A549 (cell line): ENCODE measurements around the gene CHRND. TPM values are rescaled to one million over a fixed set of nuclear protein-coding genes. Genes with fewer than 3 reads are reported as not detected.

Source experiments
- ATAC-seq, 2 experiments: fragments of 200-7000 bp in 1 of 2; fragments of >200 bp in 1 of 2; cut with Nextera tagmentation in 1 of 2; cut with Tn5 transposase in 1 of 2; 3 replicates each; pipeline versions ENCODE4 v1.8.0 to v1.9.1; 2018 to 2020; ENCODE audit warnings: mild to moderate bottlenecking in 1 of 2, moderate library complexity in 1 of 2
- CTCF ChIA-PET: fragments of 300-600 bp; sonication (Branson Sonifier 250); formaldehyde crosslinking; extraction: SDS; loops from one replicate; lab custom pipeline; 2021; ENCODE audit warnings: antibody characterized with exemption, inconsistent platforms; lab: Yijun Ruan, JAX
- POLR2A ChIA-PET: fragments of 350-600 bp; formaldehyde crosslinking; extraction: SDS; loops from one replicate; lab custom pipeline; 2021; ENCODE audit warnings: antibody characterized with exemption, inconsistent platforms; lab: Yijun Ruan, JAX
- DNase-seq, 2 experiments: peaks; one replicate each; pipeline versions ENCODE4 v3.0.0 to v3.0.0-alpha.2; 2011 to 2016; ENCODE audit warnings: low read depth in 1 of 2, low spot score in 1 of 2
- FAIRE-seq: peaks from 2 replicates; lab custom pipeline; 2011; peaks lifted over from hg19 to GRCh38; lab: Jason Lieb, UNC
- H3K27ac ChIP-seq, 2 experiments: fragments of >200 bp; sonication (Bioruptor Twin); formaldehyde crosslinking; 3 replicates each; pipeline ENCODE4 v1.5.1; 2016 to 2017
- H3K4me1 ChIP-seq: fragments of >200 bp; sonication (Bioruptor Twin); formaldehyde crosslinking; 3 replicates; pipeline ENCODE4 v1.6.1; 2016
- H3K4me2 ChIP-seq: fragments of >200 bp; sonication (Bioruptor Twin); formaldehyde crosslinking; 3 replicates; pipeline ENCODE4 v1.6.1; 2016
- H3K4me3 ChIP-seq: fragments of >200 bp; sonication (Bioruptor Twin); formaldehyde crosslinking; 3 replicates; pipeline ENCODE4 v1.5.1; 2016
- H3K9me3 ChIP-seq: fragments of >200 bp; sonication (Bioruptor Twin); formaldehyde crosslinking; 3 replicates; pipeline ENCODE4 v1.6.1; 2016
- BHLHE40 ChIP-seq: IDR thresholded peaks from 2 replicates; pipeline ENCODE4 v1.6.1; 2012; ENCODE audit warnings: low read depth, low read length, inconsistent platforms
- CBX8 ChIP-seq: fragments of 200-600 bp; sonication (generic); IDR thresholded peaks from 2 replicates; pipeline ENCODE4 v1.6.1; 2016
- CEBPB ChIP-seq, 2 experiments: fragments of >200 bp in 1 of 2; sonication (Bioruptor Twin) in 1 of 2; formaldehyde crosslinking in 1 of 2; IDR thresholded peaks; 2 replicates each; pipeline ENCODE4 v1.6.1; 2012 to 2016
- EHF ChIP-seq: fragments of 250-450 bp; sonication (Bioruptor Pico); IDR thresholded peaks from 2 replicates; pipeline ENCODE4 v1.5.0; 2020; ENCODE audit warnings: mild to moderate bottlenecking
- EP300 ChIP-seq, 2 experiments: fragments of >200 bp; sonication (Bioruptor Twin); formaldehyde crosslinking; IDR thresholded peaks; 2 replicates in 1 of 2; 3 replicates in 1 of 2; pipeline ENCODE4 v1.6.1; 2016 to 2017
- FOSB ChIP-seq: fragments of 250-450 bp; sonication (Bioruptor Pico); IDR thresholded peaks from 2 replicates; pipeline ENCODE4 v1.5.0; 2020; ENCODE audit warnings: mild to moderate bottlenecking, moderate library complexity
- MAFK ChIP-seq: fragments of 450-650 bp; IDR thresholded peaks from 2 replicates; pipeline ENCODE4 v1.6.1; 2014; ENCODE audit not compliant: partially characterized antibody
- NFE2L2 ChIP-seq: fragments of 150-350 bp; conservative IDR thresholded peaks from 2 replicates; pipeline ENCODE4 v1.6.1; 2014; ENCODE audit warnings: low read length
- NPAS2 ChIP-seq: fragments of 250-450 bp; sonication (Bioruptor Pico); IDR thresholded peaks from 2 replicates; pipeline ENCODE4 v1.8.0; 2022; ENCODE audit warnings: mild to moderate bottlenecking, moderate library complexity, borderline replicate concordance
- RFX5 ChIP-seq: fragments of 450-650 bp; IDR thresholded peaks from 2 replicates; pipeline ENCODE4 v1.7.1; 2014; ENCODE audit warnings: antibody characterized with exemption, mild to moderate bottlenecking, moderate library complexity
- TFCP2L1 ChIP-seq: fragments of 250-450 bp; sonication (Bioruptor Pico); IDR thresholded peaks from 2 replicates; pipeline ENCODE4 v1.5.0; 2021; ENCODE audit warnings: mild to moderate bottlenecking
- TP53 ChIP-seq: fragments of 250-450 bp; sonication (Bioruptor Pico); IDR thresholded peaks from 2 replicates; pipeline ENCODE4 v1.5.0; 2021; ENCODE audit warnings: mild to moderate bottlenecking, moderate library complexity
- ZFP36 ChIP-seq: fragments of 450-650 bp; IDR thresholded peaks from 2 replicates; pipeline ENCODE4 v1.6.1; 2014; ENCODE audit warnings: borderline replicate concordance; ENCODE audit not compliant: partially characterized antibody
- WGBS: methylation state at CpG from one replicate; pipeline ENCODE4 v1.1.6; 2017; ENCODE audit errors: missing lambda C conversion rate; 5-methylcytosine and 5-hydroxymethylcytosine counted together
- polyA plus RNA-seq, 4 experiments: library from polyadenylated mRNA; depleted of rRNA in 3 of 4; stranded (reverse); fragments of >200 nt; fragmentation: RNase III in 1 of 4; extraction: RNeasy Plus Mini Kit Qiagen cat#74134 plus additional on column Dnase treatment in 1 of 4; gene quantifications; 2 replicates in 3 of 4; 3 replicates in 1 of 4; pipeline ENCODE4 v1.2.3, GENCODE V29; 2011 to 2017
- TF ChIP-seq, protein P1 (sequence below): fragments of 250-450 bp; sonication (Bioruptor Pico); IDR thresholded peaks from 2 replicates; pipeline ENCODE4 v1.5.0; 2021; ENCODE audit warnings: mild to moderate bottlenecking, moderate library complexity, borderline replicate concordance
- TF ChIP-seq, protein P2 (sequence below): fragments of 150-350 bp; IDR thresholded peaks from 2 replicates; pipeline ENCODE4 v1.6.1; 2014; ENCODE audit warnings: low read depth, mild to moderate bottlenecking, low read length
- TF ChIP-seq, protein P3 (sequence below): fragments of >200 bp; sonication (Bioruptor Twin); formaldehyde crosslinking; IDR thresholded peaks from 3 replicates; pipeline ENCODE4 v1.5.1; 2016
- TF ChIP-seq, protein P4 (sequence below): IDR thresholded peaks from 2 replicates; pipeline ENCODE4 v1.6.1; 2012

Gene CHRND
- polyA plus RNA-seq, 2 of the 4 experiments (the other 2 are of a cell fraction), result not detected

DNA sequence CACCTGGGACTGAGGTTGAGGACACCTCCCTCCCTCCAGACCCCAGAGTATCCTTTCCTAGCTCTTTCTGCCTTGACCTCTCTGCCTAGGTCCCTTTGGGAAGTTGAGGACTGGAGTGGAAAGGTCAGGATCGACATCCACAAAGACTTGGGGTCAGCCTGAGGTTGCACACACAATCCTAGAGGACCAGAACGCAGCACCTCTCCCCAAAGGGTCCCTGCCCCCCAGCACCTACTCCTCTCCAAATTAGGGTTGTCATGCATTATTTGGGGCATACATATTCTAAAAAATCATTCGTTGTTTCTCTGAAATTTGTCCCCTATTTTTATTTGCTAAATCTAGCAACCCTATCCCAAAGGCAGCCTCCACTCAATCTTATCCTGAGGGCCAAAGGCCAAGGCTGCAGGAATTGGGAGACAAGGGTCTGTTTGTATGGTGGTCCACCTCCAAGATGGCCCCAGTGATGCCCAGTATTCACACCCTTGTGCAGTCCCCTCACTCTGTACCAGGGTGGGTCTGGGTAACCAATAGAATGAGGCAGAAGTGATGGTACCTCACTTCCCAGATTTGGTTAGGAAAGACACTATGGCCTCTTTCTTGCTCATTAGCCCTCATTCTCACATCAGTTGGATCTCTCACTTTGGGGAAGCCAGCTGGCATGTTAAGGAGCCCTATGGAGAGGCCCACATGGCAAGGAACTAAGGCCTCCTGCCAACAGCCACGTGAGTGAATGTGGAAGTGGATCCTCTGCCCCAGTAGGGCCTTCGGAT, 10.0 kb downstream of the CHRND start:
- Histone ChIP-seq H3K4me2 (no peak overlapping the region), H3K4me3 (no peak overlapping the region), H3K9me3 (no peaks in the 10 kb centered on the region), H3K27ac (no peak overlapping the region), H3K4me1 (no peaks in the 10 kb centered on the region)
- no peak for ATAC-seq
- WGBS, result 67% methylated on average over 5 of the region's 5 CpGs
- ChIA-PET CTCF (interaction anchor here (0.9 to 2.0 kb wide), 3 partner anchors 12 to 14 kb away, joined by 3 to 7 read pairs (median 4); no protein-coding TSS in a partner anchor), POLR2A (no interaction called here)
- FAIRE-seq, result no peak
- TF ChIP-seq BHLHE40 (no peak), EHF (CRISPR knock-in tag) (no peak), RFX5 (no peak), CBX8 (no peak), ZFP36 (no peak), FOSB (CRISPR knock-in tag) (no peak)
- TF ChIP-seq, protein P1, sequence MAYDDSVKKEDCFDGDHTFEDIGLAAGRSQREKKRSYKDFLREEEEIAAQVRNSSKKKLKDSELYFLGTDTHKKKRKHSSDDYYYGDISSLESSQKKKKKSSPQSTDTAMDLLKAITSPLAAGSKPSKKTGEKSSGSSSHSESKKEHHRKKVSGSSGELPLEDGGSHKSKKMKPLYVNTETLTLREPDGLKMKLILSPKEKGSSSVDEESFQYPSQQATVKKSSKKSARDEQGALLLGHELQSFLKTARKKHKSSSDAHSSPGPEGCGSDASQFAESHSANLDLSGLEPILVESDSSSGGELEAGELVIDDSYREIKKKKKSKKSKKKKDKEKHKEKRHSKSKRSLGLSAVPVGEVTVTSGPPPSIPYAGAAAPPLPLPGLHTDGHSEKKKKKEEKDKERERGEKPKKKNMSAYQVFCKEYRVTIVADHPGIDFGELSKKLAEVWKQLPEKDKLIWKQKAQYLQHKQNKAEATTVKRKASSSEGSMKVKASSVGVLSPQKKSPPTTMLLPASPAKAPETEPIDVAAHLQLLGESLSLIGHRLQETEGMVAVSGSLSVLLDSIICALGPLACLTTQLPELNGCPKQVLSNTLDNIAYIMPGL, result no peak
- TF ChIP-seq, protein P2, sequence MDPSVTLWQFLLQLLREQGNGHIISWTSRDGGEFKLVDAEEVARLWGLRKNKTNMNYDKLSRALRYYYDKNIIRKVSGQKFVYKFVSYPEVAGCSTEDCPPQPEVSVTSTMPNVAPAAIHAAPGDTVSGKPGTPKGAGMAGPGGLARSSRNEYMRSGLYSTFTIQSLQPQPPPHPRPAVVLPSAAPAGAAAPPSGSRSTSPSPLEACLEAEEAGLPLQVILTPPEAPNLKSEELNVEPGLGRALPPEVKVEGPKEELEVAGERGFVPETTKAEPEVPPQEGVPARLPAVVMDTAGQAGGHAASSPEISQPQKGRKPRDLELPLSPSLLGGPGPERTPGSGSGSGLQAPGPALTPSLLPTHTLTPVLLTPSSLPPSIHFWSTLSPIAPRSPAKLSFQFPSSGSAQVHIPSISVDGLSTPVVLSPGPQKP, result no peak
- TF ChIP-seq, all 56 proteins: peak for 0
- no peak for DNase-seq

DNA sequence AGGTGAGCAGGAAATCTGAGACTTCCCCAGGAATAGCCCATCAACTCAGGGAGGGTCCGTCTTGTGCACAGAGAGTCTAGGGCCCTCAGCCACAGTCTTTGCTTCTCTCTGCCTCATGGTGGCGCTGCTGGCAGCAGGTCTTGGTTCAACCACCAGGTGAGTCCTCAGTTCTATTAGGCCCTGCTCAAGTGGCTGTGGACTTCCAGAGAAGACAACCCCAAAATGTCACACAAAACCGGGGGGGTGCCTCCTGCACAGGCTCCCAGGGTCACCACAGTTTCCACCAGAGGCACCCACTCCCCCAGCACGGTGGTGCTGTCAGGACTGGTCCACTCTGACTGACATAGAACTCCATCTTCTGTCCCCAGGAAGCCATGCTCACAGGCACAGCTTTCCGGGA, 11.1 kb downstream of the CHRND start:
- ATAC-seq (0 out of 6 replicates have a peak, but pooled peaks of 1 of the 2 experiments have one; percentile 4), DNase-seq (peak in 1 of 2 experiments; percentile 23)

DNA sequence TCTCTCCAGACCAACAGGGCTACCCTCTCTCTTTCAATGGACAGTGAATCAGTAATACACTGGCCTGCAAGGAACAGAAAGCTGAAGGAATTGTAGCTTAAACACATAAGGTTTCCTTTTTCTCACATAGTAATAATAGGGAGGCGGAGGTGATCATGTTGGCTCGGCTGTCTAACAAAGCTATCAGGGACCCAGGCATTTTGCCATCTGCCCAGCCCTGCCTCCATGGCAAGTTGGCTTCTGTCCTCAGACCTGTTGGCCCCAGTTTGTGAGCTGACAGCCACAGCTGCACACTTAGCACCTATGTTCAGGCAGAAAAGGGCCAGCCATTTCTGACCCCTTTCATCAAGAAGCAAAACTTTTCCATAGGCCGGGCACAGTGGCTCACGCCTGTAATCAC, 11.5 kb downstream of the CHRND start:
- no peak for FAIRE-seq
- no peak for ATAC-seq
- H3K4me2 ChIP-seq, result no peak overlapping the region
- no peak for DNase-seq
- H3K4me3 ChIP-seq, result no peak overlapping the region
- CTCF ChIA-PET, result interaction anchor here (0.9 to 2.0 kb wide), 3 partner anchors 9 to 16 kb away, joined by 4 to 7 read pairs (median 5); no protein-coding TSS in a partner anchor
- POLR2A ChIA-PET, result no interaction called here
- no peaks in the 10 kb centered on the region for H3K9me3 ChIP-seq
- no peak overlapping the region for H3K27ac ChIP-seq
- TF ChIP-seq ZFP36 (no peak), TP53 (CRISPR knock-in tag) (no peak), NPAS2 (CRISPR knock-in tag) (no peak), NFE2L2 (no peak)
- TF ChIP-seq, all 56 proteins: peak for 0
- no peaks in the 10 kb centered on the region for H3K4me1 ChIP-seq
- 98% methylated on average over 4 of the region's 4 CpGs for WGBS

More for the DNA sequence above, 11.1 kb downstream of the CHRND start:
- Histone ChIP-seq H3K27ac (no peak overlapping the region), H3K4me3 (no peak overlapping the region), H3K4me2 (no peak overlapping the region), H3K9me3 (no peaks in the 10 kb centered on the region)
- 69% methylated on average over 2 of the region's 5 CpGs for WGBS
- FAIRE-seq, result no peak
- TF ChIP-seq TFCP2L1 (no peak), EP300 (IDR thresholded peaks at IDR 0.05) (no peak), RFX5 (no peak), MAFK (no peak), CEBPB (IDR thresholded peaks at IDR 0.05) (no peak)
- TF ChIP-seq, protein P3, sequence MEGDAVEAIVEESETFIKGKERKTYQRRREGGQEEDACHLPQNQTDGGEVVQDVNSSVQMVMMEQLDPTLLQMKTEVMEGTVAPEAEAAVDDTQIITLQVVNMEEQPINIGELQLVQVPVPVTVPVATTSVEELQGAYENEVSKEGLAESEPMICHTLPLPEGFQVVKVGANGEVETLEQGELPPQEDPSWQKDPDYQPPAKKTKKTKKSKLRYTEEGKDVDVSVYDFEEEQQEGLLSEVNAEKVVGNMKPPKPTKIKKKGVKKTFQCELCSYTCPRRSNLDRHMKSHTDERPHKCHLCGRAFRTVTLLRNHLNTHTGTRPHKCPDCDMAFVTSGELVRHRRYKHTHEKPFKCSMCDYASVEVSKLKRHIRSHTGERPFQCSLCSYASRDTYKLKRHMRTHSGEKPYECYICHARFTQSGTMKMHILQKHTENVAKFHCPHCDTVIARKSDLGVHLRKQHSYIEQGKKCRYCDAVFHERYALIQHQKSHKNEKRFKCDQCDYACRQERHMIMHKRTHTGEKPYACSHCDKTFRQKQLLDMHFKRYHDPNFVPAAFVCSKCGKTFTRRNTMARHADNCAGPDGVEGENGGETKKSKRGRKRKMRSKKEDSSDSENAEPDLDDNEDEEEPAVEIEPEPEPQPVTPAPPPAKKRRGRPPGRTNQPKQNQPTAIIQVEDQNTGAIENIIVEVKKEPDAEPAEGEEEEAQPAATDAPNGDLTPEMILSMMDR, result peak; percentile 7; the same call in 1 of the 3 replicates
- TF ChIP-seq, protein P4, sequence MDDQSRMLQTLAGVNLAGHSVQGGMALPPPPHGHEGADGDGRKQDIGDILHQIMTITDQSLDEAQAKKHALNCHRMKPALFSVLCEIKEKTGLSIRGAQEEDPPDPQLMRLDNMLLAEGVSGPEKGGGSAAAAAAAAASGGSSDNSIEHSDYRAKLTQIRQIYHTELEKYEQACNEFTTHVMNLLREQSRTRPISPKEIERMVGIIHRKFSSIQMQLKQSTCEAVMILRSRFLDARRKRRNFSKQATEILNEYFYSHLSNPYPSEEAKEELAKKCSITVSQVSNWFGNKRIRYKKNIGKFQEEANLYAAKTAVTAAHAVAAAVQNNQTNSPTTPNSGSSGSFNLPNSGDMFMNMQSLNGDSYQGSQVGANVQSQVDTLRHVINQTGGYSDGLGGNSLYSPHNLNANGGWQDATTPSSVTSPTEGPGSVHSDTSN, result no peak
- TF ChIP-seq, all 56 proteins: peak for 1
- POLR2A ChIA-PET, result no interaction called here
- CTCF ChIA-PET, result interaction anchor here (0.9 to 2.0 kb wide), 3 partner anchors 10 to 15 kb away, joined by 4 to 7 read pairs (median 5); no protein-coding TSS in a partner anchor
- no peaks in the 10 kb centered on the region for H3K4me1 ChIP-seq
